BE2C (cell line): ENCODE measurements around the gene CLASP1.

Source experiments
- DNase-seq: peaks from one replicate; pipeline ENCODE4 v3.0.0-alpha.2; 2020
- H3K27me3 ChIP-seq: fragments of 250-450 bp; sonication (Bioruptor Pico); 2 replicates; pipeline ENCODE4 v1.5.1; 2020; ENCODE audit warnings: mild to moderate bottlenecking
- H3K36me3 ChIP-seq: fragments of 250-450 bp; sonication (Bioruptor Pico); 2 replicates; pipeline ENCODE4 v1.5.1; 2020; ENCODE audit warnings: mild to moderate bottlenecking
- H3K4me1 ChIP-seq: fragments of 250-450 bp; sonication (Bioruptor Pico); 2 replicates; pipeline ENCODE4 v1.5.1; 2020
- H3K4me3 ChIP-seq: 2 replicates; pipeline ENCODE4 v1.5.1; 2011; ENCODE audit warnings: low read depth, low read length
- H3K9me3 ChIP-seq: fragments of 250-450 bp; sonication (Bioruptor Pico); 2 replicates; pipeline ENCODE4 v1.5.1; 2020
- TF ChIP-seq, protein P1 (sequence below): IDR thresholded peaks from 2 replicates; pipeline ENCODE4 v1.5.1; 2012; ENCODE audit warnings: mild to moderate bottlenecking, low read depth, low read length

Gene CLASP1

DNA sequence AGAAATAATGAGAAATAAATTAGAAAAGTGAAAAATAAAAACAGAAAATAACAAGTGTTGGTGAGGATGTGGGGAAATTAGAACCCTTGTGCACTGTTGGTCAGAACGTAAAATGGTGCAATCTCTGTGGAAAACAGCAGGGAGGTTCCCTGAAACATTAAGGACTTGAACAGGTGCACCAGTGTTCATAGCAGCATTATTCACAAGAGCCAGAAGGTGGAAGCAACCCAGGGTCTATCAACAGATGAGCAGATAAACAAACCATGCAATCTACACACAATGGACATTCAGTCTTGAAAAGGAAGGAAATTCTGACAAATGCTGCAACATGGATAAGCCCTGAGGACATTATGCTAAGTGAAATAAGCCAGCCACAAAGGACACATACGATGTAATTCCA lies 306.1 kb downstream of the CLASP1 start:
- no peak overlapping the region for H3K4me3 ChIP-seq
- TF ChIP-seq, protein P1, sequence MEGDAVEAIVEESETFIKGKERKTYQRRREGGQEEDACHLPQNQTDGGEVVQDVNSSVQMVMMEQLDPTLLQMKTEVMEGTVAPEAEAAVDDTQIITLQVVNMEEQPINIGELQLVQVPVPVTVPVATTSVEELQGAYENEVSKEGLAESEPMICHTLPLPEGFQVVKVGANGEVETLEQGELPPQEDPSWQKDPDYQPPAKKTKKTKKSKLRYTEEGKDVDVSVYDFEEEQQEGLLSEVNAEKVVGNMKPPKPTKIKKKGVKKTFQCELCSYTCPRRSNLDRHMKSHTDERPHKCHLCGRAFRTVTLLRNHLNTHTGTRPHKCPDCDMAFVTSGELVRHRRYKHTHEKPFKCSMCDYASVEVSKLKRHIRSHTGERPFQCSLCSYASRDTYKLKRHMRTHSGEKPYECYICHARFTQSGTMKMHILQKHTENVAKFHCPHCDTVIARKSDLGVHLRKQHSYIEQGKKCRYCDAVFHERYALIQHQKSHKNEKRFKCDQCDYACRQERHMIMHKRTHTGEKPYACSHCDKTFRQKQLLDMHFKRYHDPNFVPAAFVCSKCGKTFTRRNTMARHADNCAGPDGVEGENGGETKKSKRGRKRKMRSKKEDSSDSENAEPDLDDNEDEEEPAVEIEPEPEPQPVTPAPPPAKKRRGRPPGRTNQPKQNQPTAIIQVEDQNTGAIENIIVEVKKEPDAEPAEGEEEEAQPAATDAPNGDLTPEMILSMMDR, result no peak
- DNase-seq, result no peak
- H3K27me3 ChIP-seq, result no peaks in the 10 kb centered on the region
- H3K9me3 ChIP-seq, result no peaks in the 10 kb centered on the region
- no peaks in the 10 kb centered on the region; the same call in 1 of the 2 replicates for H3K36me3 ChIP-seq
- H3K4me1 ChIP-seq, result no peaks in the 10 kb centered on the region

DNA sequence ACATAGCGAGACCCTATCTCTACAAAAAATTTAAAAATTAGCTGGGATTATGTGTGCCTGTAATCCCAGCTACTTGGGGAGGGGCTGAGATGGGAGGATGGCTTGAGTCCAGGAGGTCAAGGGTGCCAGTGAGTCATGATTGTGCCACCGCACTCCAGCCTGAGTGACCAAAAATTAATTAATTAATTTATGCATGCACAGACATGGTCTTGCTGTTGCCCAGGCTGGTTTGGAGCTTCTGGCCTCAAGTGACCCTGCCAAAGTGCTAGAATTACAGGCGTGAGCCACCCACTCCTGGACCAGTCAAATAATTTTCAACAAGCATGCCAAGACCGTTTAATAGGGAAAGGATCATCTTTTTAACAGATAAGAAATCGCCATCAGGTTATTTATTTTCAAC lies 306.5 kb downstream of the CLASP1 start:
- Histone ChIP-seq H3K4me3 (no peak overlapping the region), H3K36me3 (no peaks in the 10 kb centered on the region; the same call in 1 of the 2 replicates), H3K9me3 (no peaks in the 10 kb centered on the region), H3K4me1 (no peaks in the 10 kb centered on the region), H3K27me3 (no peaks in the 10 kb centered on the region)
- no peak for DNase-seq
- TF ChIP-seq, protein P1, result no peak

DNA sequence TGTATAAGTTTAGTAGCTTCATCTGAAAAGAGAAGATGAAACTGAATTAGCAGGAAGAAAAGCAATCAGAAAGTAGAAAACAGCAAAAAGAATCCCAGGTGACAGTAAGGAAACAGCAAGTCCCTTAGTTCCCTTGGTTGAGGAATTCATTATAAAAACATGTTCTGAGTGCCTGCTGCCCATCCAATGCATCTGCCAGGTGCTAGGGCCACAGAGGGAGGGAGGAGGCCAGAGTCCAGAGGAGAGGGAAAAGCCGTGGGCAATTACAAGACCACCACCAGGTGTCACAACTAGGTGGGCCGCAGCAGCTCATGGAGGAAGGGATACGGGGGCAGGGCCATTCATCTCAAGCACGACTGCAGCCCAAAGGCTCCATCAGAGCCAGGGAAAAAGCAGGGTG lies 308.3 kb downstream of the CLASP1 start:
- H3K36me3 ChIP-seq, result no peaks in the 10 kb centered on the region; the same call in 1 of the 2 replicates
- H3K4me1 ChIP-seq, result no peaks in the 10 kb centered on the region

DNA sequence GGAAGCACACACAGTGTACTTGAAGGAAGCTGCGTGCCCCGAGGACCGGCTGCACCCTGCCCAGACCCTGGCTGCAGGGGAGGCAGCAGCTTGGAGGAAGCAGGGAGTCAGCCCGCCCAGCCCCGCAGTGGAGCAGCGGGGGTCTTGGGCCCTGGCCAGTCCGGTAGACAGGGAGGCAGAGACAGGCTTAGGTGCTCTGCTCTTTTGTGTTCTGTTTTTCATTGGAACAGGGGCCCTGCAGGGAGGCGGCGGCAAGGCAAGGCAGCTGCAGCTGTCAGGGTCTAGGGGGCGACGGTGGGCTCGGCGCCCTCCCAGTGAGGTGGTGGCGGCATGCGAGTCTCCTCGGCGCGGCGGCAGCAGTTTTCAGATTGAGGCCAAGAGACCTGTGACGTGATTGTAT lies 311.0 kb downstream of the CLASP1 start:
- no peaks in the 10 kb centered on the region for H3K9me3 ChIP-seq
- no peak for DNase-seq
- no peak overlapping the region for H3K4me3 ChIP-seq
- no peaks in the 10 kb centered on the region for H3K4me1 ChIP-seq
- no peaks in the 10 kb centered on the region for H3K27me3 ChIP-seq
- H3K36me3 ChIP-seq, result no peaks in the 10 kb centered on the region
- TF ChIP-seq, protein P1, result no peak

More for the DNA sequence above, 308.3 kb downstream of the CLASP1 start:
- H3K9me3 ChIP-seq, result no peaks in the 10 kb centered on the region
- H3K4me3 ChIP-seq, result no peak overlapping the region
- H3K27me3 ChIP-seq, result no peaks in the 10 kb centered on the region
- DNase-seq, result no peak
- TF ChIP-seq, protein P1, result no peak

DNA sequence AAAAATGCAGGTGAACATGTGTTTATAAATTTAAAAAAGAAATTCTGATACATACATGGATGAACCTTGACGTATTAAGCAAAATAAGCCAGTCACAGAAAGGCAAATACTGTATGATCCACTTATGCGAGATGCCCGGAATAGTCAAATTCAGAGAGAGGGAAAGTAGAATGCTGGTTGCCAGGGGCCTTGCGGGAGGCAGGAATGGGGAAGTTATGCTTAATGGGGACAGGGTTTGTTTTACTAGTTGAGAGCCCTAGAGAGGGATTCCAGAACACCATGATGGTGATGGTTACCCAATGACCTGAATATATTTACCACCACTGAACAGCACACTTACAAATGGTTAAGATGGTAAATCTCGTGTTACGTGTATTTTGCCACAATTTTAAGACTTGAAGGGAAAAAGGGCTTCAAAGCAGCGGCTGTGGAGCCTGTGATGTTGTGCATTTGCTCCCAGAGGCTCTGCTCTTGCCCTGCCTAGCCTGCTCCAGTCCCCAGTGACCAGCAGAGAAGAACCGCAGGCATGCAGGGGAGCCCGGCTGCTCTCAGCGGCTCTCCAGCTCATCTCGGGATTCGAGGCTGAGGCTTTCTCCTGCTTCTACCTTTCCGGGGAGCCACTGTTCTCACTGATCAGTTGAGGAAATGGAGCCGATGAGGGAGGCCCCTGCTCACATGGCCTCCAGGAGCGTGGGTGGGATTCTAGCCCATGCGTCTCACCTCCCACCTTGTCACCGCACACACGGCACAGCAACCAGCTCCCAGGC lies 312.6 kb downstream of the CLASP1 start:
- H3K9me3 ChIP-seq, result no peaks in the 10 kb centered on the region
- DNase-seq, result no peak
- H3K4me3 ChIP-seq, result no peak overlapping the region
- H3K27me3 ChIP-seq, result no peaks in the 10 kb centered on the region
- H3K36me3 ChIP-seq, result no peaks in the 10 kb centered on the region
- no peaks in the 10 kb centered on the region for H3K4me1 ChIP-seq
- TF ChIP-seq, protein P1, result no peak
